ENCODE results near the gene SNAI3. TPM values are rescaled to one million over a fixed set of nuclear protein-coding genes. Genes with fewer than 3 reads are reported as not detected.

SNAI3 gene
- total RNA-seq, 4 donors from 2014 or later = 0.70 to 0.80 TPM; not detected in 2

- no peaks in the 10 kb centered on the region for H3K27me3 ChIP-seq
- no peaks in the 10 kb centered on the region for H3K9me3 ChIP-seq
- peaks cover 0 to 4% (median 0%) of the 10 kb centered on the region in 3 donors for H3K36me3 ChIP-seq
- H3K4me1 ChIP-seq = peaks cover 0 to 59% (median 25%) of the 10 kb centered on the region in 4 donors
- H3K27ac ChIP-seq = peak within 1 kb of the TSS in 1 of 4 donors; percentile 13
- peak; percentile 76 to 82 (median 77) for DNase-seq
- TF ChIP-seq CTCF (IDR thresholded peaks at IDR 0.05) = no peak
- TF ChIP-seq POLR2A (IDR thresholded peaks at IDR 0.05) = no peak
- H3K4me3 ChIP-seq = peak within 1 kb of the TSS in 1 of 4 donors; percentile 16
These were observed 47.7 kb downstream of the SNAI3 start, which contains the start of gene IL17C for GRCh38 chr16:88638323-88639230. Gene IL17C (plus strand): TSS chr16:88638572. CDS start chr16:88638642, 70 bp downstream.

GRCh38 chr16:88636488-88637265 lies 49.6 kb downstream of the SNAI3 start:
- Histone ChIP-seq H3K36me3 (peaks cover 0 to 9% (median 0%) of the 10 kb centered on the region in 3 donors), H3K4me1 (peaks cover 0 to 65% (median 29%) of the 10 kb centered on the region in 4 donors), H3K27me3 (no peaks in the 10 kb centered on the region), H3K9me3 (no peaks in the 10 kb centered on the region), H3K27ac (peak overlapping the region in 1 of 4 donors; percentile 17), H3K4me3 (no peak overlapping the region)
- TF ChIP-seq POLR2A (IDR thresholded peaks at IDR 0.05) (no peak), CTCF (IDR thresholded peaks at IDR 0.05) (no peak)
- no peak for DNase-seq

GRCh38 chr16:88635671-88636319 lies 50.5 kb downstream of the SNAI3 start:
- H3K27me3 ChIP-seq = no peaks in the 10 kb centered on the region
- H3K4me1 ChIP-seq = peaks cover 0 to 58% (median 29%) of the 10 kb centered on the region in 4 donors
- H3K27ac ChIP-seq = peak overlapping the region in 1 of 4 donors; percentile 87

GRCh38 chr16:88634994-88635670 lies 51.2 kb downstream of the SNAI3 start:
- H3K27ac ChIP-seq = peak overlapping the region; percentile 60 to 87 (median 74)
- peak overlapping the region; percentile 41 to 61 (median 53) for H3K4me3 ChIP-seq

More at GRCh38 chr16:88635671-88636319, 50.5 kb downstream of the SNAI3 start:
- Histone ChIP-seq H3K4me3 (no peak overlapping the region), H3K36me3 (peaks cover 0 to 18% (median 0%) of the 10 kb centered on the region in 3 donors), H3K9me3 (no peaks in the 10 kb centered on the region)
- peak in 1 of 3 donors; percentile 54 for DNase-seq
- no peak for TF ChIP-seq POLR2A (IDR thresholded peaks at IDR 0.05)
- no peak for TF ChIP-seq CTCF (IDR thresholded peaks at IDR 0.05)

More at GRCh38 chr16:88634994-88635670, 51.2 kb downstream of the SNAI3 start:
- DNase-seq = no peak
- no peaks in the 10 kb centered on the region for H3K27me3 ChIP-seq
- TF ChIP-seq CTCF (IDR thresholded peaks at IDR 0.05) (no peak), POLR2A (IDR thresholded peaks at IDR 0.05) (no peak)
- H3K36me3 ChIP-seq = peaks cover 0 to 25% (median 0%) of the 10 kb centered on the region in 3 donors
- H3K9me3 ChIP-seq = no peaks in the 10 kb centered on the region
- H3K4me1 ChIP-seq = peaks cover 0 to 52% (median 27%) of the 10 kb centered on the region in 4 donors

All from Peyer's patch (tissue), 4 donors.